Loucy (cell line): Measurements from ENCODE around the gene TMEM245.

Experiments used
- H2AFZ ChIP-seq: fragments of 200-600 bp; sonication (generic); 2 replicates; pipeline ENCODE4 v1.6.0; 2016; ENCODE audit warnings: antibody characterized with exemption, mild to moderate bottlenecking, low read length, moderate library complexity
- H3F3A ChIP-seq: fragments of 200-600 bp; 2 replicates; pipeline ENCODE4 v1.6.0; 2016; ENCODE audit warnings: antibody characterized with exemption, low read depth, mild to moderate bottlenecking
- H3K27me3 ChIP-seq: fragments of 200-600 bp; sonication (generic); 2 replicates; pipeline ENCODE4 v1.6.1; 2014; ENCODE audit warnings: low read length, mild to moderate bottlenecking; ENCODE audit not compliant: insufficient read depth, poor library complexity, severe bottlenecking
- H3K36me3 ChIP-seq: fragments of 200-600 bp; sonication (generic); 2 replicates; pipeline ENCODE4 v1.6.1; 2016; ENCODE audit warnings: low read length; ENCODE audit not compliant: insufficient read depth
- H3K4me1 ChIP-seq: fragments of 200-600 bp; sonication (generic); 2 replicates; pipeline ENCODE4 v1.5.1; 2014; ENCODE audit warnings: low read length, mild to moderate bottlenecking; ENCODE audit not compliant: insufficient read depth, poor library complexity, severe bottlenecking
- H3K4me2 ChIP-seq: fragments of 200-600 bp; sonication (generic); 2 replicates; pipeline ENCODE4 v1.6.0; 2014; ENCODE audit warnings: antibody characterized with exemption, low read length, low read depth, mild to moderate bottlenecking; ENCODE audit not compliant: poor library complexity, severe bottlenecking
- H3K4me3 ChIP-seq: fragments of 200-600 bp; sonication (generic); 2 replicates; pipeline ENCODE4 v1.5.1; 2014; ENCODE audit warnings: low read length, mild to moderate bottlenecking, mixed read lengths; ENCODE audit not compliant: poor library complexity, severe bottlenecking
- H3K79me2 ChIP-seq: fragments of 200-600 bp; sonication (generic); 2 replicates; pipeline ENCODE4 v1.6.1; 2014; ENCODE audit warnings: low read length; ENCODE audit not compliant: insufficient read depth
- H3K9ac ChIP-seq: fragments of 200-600 bp; sonication (generic); 2 replicates; pipeline ENCODE4 v1.6.0; 2014; ENCODE audit warnings: mild to moderate bottlenecking, low read depth, low read length, moderate library complexity; ENCODE audit not compliant: poor library complexity, severe bottlenecking
- H3K9me2 ChIP-seq: fragments of 200-600 bp; sonication (generic); replicated peaks from 2 replicates; pipeline ENCODE4 v1.6.1; 2016; ENCODE audit warnings: low read depth, low read length, mixed read lengths
- H3K9me3 ChIP-seq: fragments of 200-600 bp; sonication (generic); 2 replicates; pipeline ENCODE4 v1.6.1; 2014; ENCODE audit warnings: mild to moderate bottlenecking, antibody characterized with exemption, low read length, low read depth; ENCODE audit not compliant: insufficient read depth
- H4K20me1 ChIP-seq: fragments of 200-600 bp; sonication (generic); 2 replicates; pipeline ENCODE4 v1.6.0; 2014; ENCODE audit warnings: antibody characterized with exemption, low read length, mild to moderate bottlenecking; ENCODE audit not compliant: insufficient read depth, poor library complexity, severe bottlenecking
- EZH2phosphoT487 ChIP-seq: fragments of 200-600 bp; IDR thresholded peaks from 2 replicates; pipeline ENCODE4 v1.6.1; 2018; ENCODE audit warnings: antibody characterized with exemption, mild to moderate bottlenecking, moderate library complexity, borderline replicate concordance
- TF ChIP-seq, protein P1 (sequence below): fragments of 200-600 bp; sonication (generic); conservative IDR thresholded peaks from 2 replicates; pipeline ENCODE4 v1.5.1; 2014; ENCODE audit warnings: mild to moderate bottlenecking, antibody characterized with exemption, low read length

The TMEM245 gene

DNA sequence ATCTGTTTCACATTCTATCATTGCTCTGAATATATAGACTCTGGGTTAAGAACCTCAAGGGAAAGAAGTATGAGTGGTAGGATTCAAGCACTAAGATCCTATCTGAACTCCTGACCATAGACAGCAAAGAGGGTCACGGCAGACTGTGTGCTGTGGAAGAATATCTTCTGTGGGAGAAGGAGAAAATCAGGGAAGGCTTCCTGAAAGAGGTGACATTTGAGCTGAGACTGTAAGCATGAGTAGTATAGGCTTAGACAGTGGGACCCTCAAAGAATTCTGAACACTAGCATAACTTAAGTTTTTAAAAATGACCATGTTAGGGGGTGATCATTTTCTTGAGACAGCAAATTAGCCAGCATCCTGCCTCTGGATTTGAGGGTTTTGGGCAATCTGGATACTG lies 43.4 kb upstream of the TMEM245 start:
- Histone ChIP-seq H3K9me2 (no peaks in the 10 kb centered on the region), H4K20me1 (no peaks in the 10 kb centered on the region)
- TF ChIP-seq EZH2phosphoT487, result no peak
- TF ChIP-seq, protein P1, sequence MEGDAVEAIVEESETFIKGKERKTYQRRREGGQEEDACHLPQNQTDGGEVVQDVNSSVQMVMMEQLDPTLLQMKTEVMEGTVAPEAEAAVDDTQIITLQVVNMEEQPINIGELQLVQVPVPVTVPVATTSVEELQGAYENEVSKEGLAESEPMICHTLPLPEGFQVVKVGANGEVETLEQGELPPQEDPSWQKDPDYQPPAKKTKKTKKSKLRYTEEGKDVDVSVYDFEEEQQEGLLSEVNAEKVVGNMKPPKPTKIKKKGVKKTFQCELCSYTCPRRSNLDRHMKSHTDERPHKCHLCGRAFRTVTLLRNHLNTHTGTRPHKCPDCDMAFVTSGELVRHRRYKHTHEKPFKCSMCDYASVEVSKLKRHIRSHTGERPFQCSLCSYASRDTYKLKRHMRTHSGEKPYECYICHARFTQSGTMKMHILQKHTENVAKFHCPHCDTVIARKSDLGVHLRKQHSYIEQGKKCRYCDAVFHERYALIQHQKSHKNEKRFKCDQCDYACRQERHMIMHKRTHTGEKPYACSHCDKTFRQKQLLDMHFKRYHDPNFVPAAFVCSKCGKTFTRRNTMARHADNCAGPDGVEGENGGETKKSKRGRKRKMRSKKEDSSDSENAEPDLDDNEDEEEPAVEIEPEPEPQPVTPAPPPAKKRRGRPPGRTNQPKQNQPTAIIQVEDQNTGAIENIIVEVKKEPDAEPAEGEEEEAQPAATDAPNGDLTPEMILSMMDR, result no peak

DNA sequence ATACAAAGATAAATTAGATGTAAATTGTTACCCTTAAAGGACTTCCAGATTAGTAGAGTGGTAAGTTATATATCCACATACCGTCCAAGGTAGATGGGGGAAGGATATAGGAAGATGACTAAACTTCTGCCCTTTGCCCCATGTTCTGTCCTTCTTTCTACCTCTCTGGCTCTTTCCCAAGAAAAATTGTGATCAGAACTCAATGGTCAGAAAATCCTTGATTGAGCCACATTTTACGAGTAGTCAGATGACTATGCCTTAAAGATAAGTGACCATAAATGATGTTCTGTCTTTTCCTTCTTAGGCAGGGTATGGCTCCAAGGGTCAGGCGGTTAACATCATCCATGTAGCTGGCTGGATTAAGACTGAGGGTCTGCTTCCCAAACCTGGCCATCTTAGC lies 42.9 kb upstream of the TMEM245 start:
- Histone ChIP-seq H3K27me3 (no peaks in the 10 kb centered on the region), H3F3A (no peaks in the 10 kb centered on the region)
- no peak for TF ChIP-seq EZH2phosphoT487
- TF ChIP-seq, protein P1, result no peak

More for the DNA sequence above, 43.4 kb upstream of the TMEM245 start:
- no peaks in the 10 kb centered on the region for H3K27me3 ChIP-seq
- H3K4me1 ChIP-seq, result no peaks in the 10 kb centered on the region
- H3K9ac ChIP-seq, result no peak overlapping the region
- no peaks in the 10 kb centered on the region for H3K79me2 ChIP-seq
- H3K4me3 ChIP-seq, result no peak overlapping the region
- H3K4me2 ChIP-seq, result no peak overlapping the region
- H3K9me3 ChIP-seq, result no peaks in the 10 kb centered on the region
- no peaks in the 10 kb centered on the region for H3F3A ChIP-seq
- H3K36me3 ChIP-seq, result no peaks in the 10 kb centered on the region
- no peak overlapping the region for H2AFZ ChIP-seq

GRCh38 chr9:109161471-109161870 lies 41.7 kb upstream of the TMEM245 start:
- H3K27me3 ChIP-seq, result no peaks in the 10 kb centered on the region
- H3K4me3 ChIP-seq, result no peak overlapping the region
- H3K9me3 ChIP-seq, result no peaks in the 10 kb centered on the region
- no peaks in the 10 kb centered on the region for H3K9me2 ChIP-seq
- no peak overlapping the region for H3K9ac ChIP-seq
- no peaks in the 10 kb centered on the region for H4K20me1 ChIP-seq
- H3K79me2 ChIP-seq, result no peaks in the 10 kb centered on the region
- H3K4me1 ChIP-seq, result no peaks in the 10 kb centered on the region
- H3K36me3 ChIP-seq, result no peaks in the 10 kb centered on the region
- TF ChIP-seq, protein P1, result no peak
- no peak for TF ChIP-seq EZH2phosphoT487
- H3K4me2 ChIP-seq, result no peak overlapping the region
- H3F3A ChIP-seq, result no peaks in the 10 kb centered on the region
- H2AFZ ChIP-seq, result no peak overlapping the region

More for the DNA sequence above, 42.9 kb upstream of the TMEM245 start:
- Histone ChIP-seq H3K9me3 (no peaks in the 10 kb centered on the region), H3K4me1 (no peaks in the 10 kb centered on the region), H3K9ac (no peak overlapping the region), H3K4me3 (no peak overlapping the region), H3K9me2 (no peaks in the 10 kb centered on the region), H3K36me3 (no peaks in the 10 kb centered on the region), H4K20me1 (no peaks in the 10 kb centered on the region), H3K79me2 (no peaks in the 10 kb centered on the region), H3K4me2 (no peak overlapping the region), H2AFZ (no peak overlapping the region)
